Lower leg skin (tissue), 4 donors: ENCODE measurements around the gene NOCT. TPM values are rescaled to one million over a fixed set of nuclear protein-coding genes. Genes with fewer than 3 reads are reported as not detected.
"Not testable (repeated sequence)": the region's sequence is repeated elsewhere in the genome, so short reads cannot be mapped to it uniquely, and the experiment has no call there.

Source experiments
- DNase-seq, 2 donors: peaks; one replicate each; pipeline ENCODE4 v3.0.0-alpha.2; 2019; ENCODE audit warnings: low spot score in 2 of 2
- H3K4me3 ChIP-seq: fragments of 200-600 bp; sonication (generic); 2 replicates; pipeline ENCODE4 v1.5.1; 2017; ENCODE audit warnings: mild to moderate bottlenecking, low read depth; ENCODE audit not compliant: poor library complexity, severe bottlenecking
- POLR2A ChIP-seq, 2 donors: fragments of 450-650 bp; IDR thresholded peaks; one replicate each; pipeline ENCODE4 v1.6.1; 2016 to 2017; ENCODE audit warnings: antibody characterized with exemption in 2 of 2, mild to moderate bottlenecking in 1 of 2, moderate library complexity in 1 of 2
- WGBS, 2 donors: methylation state at CpG; one replicate each; pipeline ENCODE4 v1.1.5; 2018; 5-methylcytosine and 5-hydroxymethylcytosine counted together
- intact Hi-C: fragments of 100-400 bp; cut with DNase I; formaldehyde crosslinking; loops from one replicate; pipeline ENCODE4 v1.15.0; 2023; ENCODE audit warnings: low total_unique reads
- total RNA-seq, 4 donors: library from RNA; depleted of rRNA; stranded (reverse); fragments of >200 nt; gene quantifications; one replicate each; pipeline ENCODE4 v1.1.0, GENCODE V29; 2016
- TF ChIP-seq, protein P1 (sequence below), 3 donors: fragments of 450-650 bp; IDR thresholded peaks; one replicate each; pipeline ENCODE4 v1.5.1; 2016; ENCODE audit warnings: antibody characterized with exemption in 3 of 3, mild to moderate bottlenecking in 3 of 3, moderate library complexity in 2 of 3

NOCT gene
- total RNA-seq, 4 donors from 2014 or later: 4.0 to 10.5 (median 7.4) TPM

DNA sequence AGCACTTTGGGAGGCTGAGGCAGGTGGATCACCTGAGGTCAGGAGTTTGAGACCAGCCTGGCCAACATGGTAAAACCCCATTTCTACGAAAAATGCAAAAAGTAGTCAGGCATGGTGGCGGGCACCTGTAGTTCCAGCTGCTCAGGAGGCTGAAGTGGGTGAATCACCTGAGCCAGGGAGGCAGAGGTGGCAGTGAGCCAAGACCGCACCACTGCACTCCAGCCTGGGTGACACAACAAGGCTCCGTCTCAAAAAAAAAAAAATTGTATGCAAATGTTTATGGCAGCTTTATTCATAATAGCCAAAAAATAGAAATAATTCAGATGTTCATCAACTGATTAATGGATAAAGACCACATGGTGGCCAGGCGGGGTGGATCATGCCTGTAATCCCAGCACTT, 9.8 kb upstream of the NOCT start:
- H3K4me3 ChIP-seq: no peak overlapping the region
- DNase-seq: no peak
- 84 to 85% methylated on average over 5 of the region's 5 CpGs for WGBS, 2 donors
- intact Hi-C loops: no loop called here
- TF ChIP-seq POLR2A (IDR thresholded peaks at IDR 0.05): no peak
- TF ChIP-seq, protein P1, sequence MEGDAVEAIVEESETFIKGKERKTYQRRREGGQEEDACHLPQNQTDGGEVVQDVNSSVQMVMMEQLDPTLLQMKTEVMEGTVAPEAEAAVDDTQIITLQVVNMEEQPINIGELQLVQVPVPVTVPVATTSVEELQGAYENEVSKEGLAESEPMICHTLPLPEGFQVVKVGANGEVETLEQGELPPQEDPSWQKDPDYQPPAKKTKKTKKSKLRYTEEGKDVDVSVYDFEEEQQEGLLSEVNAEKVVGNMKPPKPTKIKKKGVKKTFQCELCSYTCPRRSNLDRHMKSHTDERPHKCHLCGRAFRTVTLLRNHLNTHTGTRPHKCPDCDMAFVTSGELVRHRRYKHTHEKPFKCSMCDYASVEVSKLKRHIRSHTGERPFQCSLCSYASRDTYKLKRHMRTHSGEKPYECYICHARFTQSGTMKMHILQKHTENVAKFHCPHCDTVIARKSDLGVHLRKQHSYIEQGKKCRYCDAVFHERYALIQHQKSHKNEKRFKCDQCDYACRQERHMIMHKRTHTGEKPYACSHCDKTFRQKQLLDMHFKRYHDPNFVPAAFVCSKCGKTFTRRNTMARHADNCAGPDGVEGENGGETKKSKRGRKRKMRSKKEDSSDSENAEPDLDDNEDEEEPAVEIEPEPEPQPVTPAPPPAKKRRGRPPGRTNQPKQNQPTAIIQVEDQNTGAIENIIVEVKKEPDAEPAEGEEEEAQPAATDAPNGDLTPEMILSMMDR (IDR thresholded peaks at IDR 0.05): no peak

DNA sequence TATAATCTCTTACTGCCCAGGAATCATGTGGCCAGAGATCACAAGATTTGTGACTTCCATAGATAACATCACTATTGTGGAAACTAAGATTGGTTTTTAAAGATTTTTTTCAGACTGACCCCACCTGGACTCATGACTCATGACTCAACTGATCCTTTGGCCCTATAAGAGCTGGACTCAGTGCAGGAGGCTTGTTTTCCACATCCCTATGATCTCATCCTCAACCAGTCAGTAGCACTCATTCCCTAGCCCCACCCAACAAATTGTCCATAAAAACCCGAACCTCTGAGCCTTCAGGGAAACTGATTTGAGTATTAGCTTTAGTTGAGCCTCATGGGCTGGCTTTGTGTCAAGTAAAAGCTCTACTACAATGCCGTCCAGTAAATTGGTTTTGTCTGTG, 7.9 kb upstream of the NOCT start:
- H3K4me3 ChIP-seq: no peak overlapping the region
- TF ChIP-seq, protein P1 (IDR thresholded peaks at IDR 0.05): no peak
- no peak for TF ChIP-seq POLR2A (IDR thresholded peaks at IDR 0.05)
- 87 to 89% methylated on average over 2 of the region's 2 CpGs for WGBS, 2 donors
- intact Hi-C loops: no loop called here
- DNase-seq: no peak

DNA sequence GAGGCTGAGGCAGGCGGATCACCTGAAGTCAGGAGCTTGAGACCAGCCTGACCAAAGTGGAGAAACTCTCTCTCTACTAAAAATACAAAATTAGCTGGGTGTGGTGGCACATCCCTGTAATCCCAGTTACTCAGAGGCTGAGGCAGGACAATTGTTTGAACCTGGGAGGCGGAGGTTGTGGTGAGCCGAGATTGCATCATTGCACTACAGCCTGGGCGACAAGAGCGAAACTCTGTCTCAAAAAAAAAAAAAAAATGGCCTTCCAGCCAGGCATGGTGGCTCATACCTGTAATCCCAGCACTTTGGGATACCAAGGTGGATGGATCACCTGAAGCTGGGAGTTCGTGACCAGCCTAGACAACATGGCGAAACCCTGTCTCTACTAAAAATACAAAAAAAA, 7.3 kb upstream of the NOCT start:
- 94 to 96% methylated on average over 7 of the region's 7 CpGs for WGBS, 2 donors
- intact Hi-C loops, H3K4me3 ChIP-seq, DNase-seq: not testable (repeated sequence)

DNA sequence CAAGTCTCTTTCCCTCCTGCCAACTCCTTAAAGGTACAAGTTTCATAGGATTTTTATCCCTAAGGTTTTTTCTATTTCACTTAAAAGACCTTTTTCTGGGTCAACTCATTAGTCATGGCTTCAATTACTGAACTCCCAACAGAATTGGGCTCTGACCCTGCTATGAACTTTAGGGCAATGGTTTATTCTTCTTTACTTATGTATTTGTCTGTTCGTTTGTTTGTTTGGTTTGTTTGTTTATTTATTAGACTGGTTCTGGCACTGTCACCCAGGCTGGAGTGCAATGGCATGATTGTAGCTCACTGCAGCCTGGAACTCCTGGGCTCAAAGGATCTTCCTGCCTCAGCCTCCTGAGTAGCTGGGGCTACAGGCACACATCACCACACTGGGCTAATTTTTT, 5.9 kb upstream of the NOCT start:
- intact Hi-C loops: no loop called here
- DNase-seq: no peak
- TF ChIP-seq POLR2A (IDR thresholded peaks at IDR 0.05): no peak
- TF ChIP-seq, protein P1 (IDR thresholded peaks at IDR 0.05): no peak
- H3K4me3 ChIP-seq: no peak overlapping the region
- 63 to 66% methylated on average over 1 of the region's 1 CpG for WGBS, 2 donors

DNA sequence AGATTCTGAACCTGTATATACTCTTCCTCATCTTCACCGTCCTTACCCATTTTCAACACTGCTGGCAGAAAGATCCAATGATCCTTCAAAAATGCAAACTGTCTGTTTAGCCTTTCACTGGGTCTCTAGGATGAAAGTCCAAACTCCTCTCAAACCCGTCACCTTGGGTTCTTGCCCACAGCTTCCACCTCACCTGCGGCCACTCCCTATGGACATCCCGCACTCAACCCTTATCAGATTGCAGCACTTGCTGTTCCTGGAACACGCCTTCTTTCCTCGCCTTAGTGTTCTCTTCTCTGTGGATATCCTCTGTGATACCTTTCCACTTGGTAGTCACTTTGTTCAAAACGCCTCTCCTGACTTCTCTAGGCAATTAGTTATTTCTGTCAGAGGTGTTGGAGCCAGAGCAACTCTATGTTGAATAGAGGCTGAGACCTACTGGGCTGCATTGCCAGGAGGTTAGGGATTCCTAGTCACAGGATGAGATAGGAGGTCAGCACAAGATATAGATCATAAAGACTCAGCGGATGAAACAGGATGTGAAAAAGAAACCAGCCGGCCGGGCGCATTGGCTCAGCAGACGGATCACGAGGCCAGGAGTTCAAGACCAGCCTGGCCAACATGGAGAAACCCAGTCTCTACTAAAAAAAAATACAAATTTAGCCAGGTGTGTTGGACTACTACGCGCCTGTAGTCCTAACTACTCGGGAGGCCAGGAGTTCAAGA, 4.2 kb upstream of the NOCT start:
- no peak for TF ChIP-seq POLR2A (IDR thresholded peaks at IDR 0.05)
- TF ChIP-seq, protein P1 (IDR thresholded peaks at IDR 0.05): no peak
- 78 to 82% methylated on average over 16 of the region's 16 CpGs for WGBS, 2 donors
- intact Hi-C loops: no loop called here
- no peak for DNase-seq
- no peak overlapping the region for H3K4me3 ChIP-seq

DNA sequence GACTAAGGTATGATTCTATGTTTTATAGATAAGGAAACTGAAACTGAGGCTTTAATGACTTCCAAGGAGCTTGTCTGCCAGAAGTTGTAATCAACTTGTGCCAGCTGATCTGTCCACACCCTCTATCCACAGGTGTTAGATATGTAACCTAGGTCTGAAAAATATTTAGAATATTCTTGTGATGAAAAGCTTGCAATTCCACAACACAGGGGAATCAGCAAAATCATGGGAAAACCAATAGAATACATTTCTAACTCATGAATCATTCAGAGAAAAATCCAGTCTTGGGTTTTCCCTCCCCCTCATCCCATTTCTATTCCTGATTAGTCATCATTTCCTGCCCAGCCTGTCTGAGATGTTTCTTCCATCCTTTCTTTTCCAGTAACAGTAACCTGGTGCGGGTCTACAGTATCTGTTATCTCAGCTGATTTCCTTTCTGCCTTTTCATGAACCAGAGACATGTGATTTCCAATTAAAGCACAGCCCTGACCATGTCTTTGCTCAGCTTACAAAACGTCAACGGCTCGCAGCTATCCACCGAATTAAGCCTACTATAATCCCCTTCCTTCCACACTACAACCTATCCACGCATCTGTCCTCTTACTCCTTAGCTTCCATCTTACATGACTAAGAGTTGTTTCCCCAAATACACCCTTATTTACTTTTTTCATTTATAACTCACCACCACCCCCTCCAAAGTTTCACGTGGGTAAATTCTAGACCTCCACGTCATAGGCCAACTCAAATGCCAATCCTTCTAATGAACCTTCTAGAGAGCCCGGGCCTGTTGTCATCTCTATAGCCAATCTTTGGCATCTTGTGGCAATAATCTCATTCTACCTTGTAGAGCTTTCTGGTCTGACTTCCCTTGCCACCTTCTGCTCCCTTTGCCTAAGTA, 961 bp upstream of the NOCT start:
- H3K4me3 ChIP-seq: no peak overlapping the region
- 13 to 22% methylated on average over 9 of the region's 9 CpGs for WGBS, 2 donors
- DNase-seq: peak in 1 of 2 donors; percentile 22
- TF ChIP-seq, protein P1 (IDR thresholded peaks at IDR 0.05): no peak
- no peak for TF ChIP-seq POLR2A (IDR thresholded peaks at IDR 0.05)
- intact Hi-C loops: no loop called here
